Nephron (organoid): ENCODE results near the gene SMIM41.

Experiments used
- H3K27ac Mint-ChIP-seq, 3 experiments: 2 replicates each; pipeline ENCODE4 v1.8.0; 2020; ENCODE audit warnings: mixed read lengths in 3 of 3, mild to moderate bottlenecking in 2 of 3, moderate library complexity in 1 of 3
- H3K27me3 Mint-ChIP-seq: 2 replicates; pipeline ENCODE4 v1.8.0; 2021; ENCODE audit warnings: low read depth, mild to moderate bottlenecking, moderate library complexity, mixed read lengths
- H3K36me3 Mint-ChIP-seq: 2 replicates; pipeline ENCODE4 v1.8.0; 2020; ENCODE audit warnings: low read depth, mixed read lengths
- H3K4me1 Mint-ChIP-seq: 2 replicates; pipeline ENCODE4 v1.8.0; 2020; ENCODE audit warnings: mixed read lengths
- H3K4me3 Mint-ChIP-seq, 3 experiments: 2 replicates each; pipeline ENCODE4 v1.8.0; 2020; ENCODE audit warnings: mild to moderate bottlenecking in 3 of 3, mixed read lengths in 3 of 3, moderate library complexity in 2 of 3
- H3K9me3 Mint-ChIP-seq: 2 replicates; pipeline ENCODE4 v1.8.0; 2020; ENCODE audit warnings: mixed read lengths
- TF ChIP-seq, protein P1 (sequence below), 3 experiments: fragments of 200-600 bp; sonication (generic); IDR thresholded peaks; one replicate each; pipeline ENCODE4 v1.5.0; 2021; ENCODE audit warnings: antibody characterized with exemption in 3 of 3; ENCODE audit not compliant: unreplicated experiment in 3 of 3

SMIM41 gene

DNA sequence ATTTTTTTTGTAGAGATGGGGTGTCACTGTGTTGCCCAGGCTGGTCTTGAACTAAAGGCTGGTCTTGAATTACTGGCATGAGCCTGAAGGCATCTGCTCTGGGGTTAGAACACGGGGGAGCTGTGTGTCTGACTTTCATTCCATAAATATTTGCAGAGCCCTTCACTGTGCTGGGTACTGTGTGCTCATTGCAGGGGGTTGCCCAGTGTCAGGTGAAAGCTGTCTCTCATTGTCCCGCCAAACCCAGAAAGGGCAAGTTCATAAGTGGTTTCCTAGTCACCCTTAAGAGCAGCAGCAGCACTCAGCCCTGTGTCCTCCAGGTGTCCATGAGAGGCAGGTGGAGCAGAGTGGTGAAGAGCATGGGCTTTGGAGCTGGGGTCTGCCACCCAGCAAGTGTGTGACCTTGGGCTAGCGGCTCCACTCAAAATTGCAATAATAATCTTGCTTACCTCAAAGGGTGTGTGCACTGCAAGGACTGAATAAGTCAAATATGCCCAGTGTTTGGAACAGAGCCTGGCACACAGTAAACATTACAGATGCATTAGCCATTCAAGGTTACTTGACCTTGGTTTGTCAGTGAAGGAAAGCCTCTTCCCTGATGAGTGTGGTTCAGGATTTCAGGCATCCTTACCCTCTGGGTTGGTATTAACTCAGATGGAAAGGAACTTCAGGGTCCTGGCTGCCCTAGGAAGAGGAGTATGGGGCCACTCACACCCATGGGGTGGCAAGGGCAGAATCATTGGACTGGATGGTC, 4.4 kb upstream of the SMIM41 start:
- Mint-ChIP-seq H3K27ac (no peak overlapping the region), H3K36me3 (peaks cover 50% of the 10 kb centered on the region), H3K4me1 (peaks cover 37% of the 10 kb centered on the region), H3K9me3 (no peaks in the 10 kb centered on the region), H3K4me3 (no peak overlapping the region), H3K27me3 (no peaks in the 10 kb centered on the region)
- TF ChIP-seq, protein P1, sequence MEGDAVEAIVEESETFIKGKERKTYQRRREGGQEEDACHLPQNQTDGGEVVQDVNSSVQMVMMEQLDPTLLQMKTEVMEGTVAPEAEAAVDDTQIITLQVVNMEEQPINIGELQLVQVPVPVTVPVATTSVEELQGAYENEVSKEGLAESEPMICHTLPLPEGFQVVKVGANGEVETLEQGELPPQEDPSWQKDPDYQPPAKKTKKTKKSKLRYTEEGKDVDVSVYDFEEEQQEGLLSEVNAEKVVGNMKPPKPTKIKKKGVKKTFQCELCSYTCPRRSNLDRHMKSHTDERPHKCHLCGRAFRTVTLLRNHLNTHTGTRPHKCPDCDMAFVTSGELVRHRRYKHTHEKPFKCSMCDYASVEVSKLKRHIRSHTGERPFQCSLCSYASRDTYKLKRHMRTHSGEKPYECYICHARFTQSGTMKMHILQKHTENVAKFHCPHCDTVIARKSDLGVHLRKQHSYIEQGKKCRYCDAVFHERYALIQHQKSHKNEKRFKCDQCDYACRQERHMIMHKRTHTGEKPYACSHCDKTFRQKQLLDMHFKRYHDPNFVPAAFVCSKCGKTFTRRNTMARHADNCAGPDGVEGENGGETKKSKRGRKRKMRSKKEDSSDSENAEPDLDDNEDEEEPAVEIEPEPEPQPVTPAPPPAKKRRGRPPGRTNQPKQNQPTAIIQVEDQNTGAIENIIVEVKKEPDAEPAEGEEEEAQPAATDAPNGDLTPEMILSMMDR (IDR thresholded peaks at IDR 0.05; ENCODE audit: unreplicated experiment in 3 of 3): no peak

DNA sequence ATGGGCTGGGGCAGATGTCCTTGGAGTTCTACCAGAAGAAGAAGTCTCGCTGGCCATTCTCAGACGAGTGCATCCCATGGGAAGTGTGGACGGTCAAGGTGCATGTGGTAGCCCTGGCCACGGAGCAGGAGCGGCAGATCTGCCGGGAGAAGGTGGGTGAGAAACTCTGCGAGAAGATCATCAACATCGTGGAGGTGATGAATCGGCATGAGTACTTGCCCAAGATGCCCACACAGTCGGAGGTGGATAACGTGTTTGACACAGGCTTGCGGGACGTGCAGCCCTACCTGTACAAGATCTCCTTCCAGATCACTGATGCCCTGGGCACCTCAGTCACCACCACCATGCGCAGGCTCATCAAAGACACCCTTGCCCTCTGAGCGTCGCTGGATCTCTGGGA, 2.7 kb upstream of the SMIM41 start:
- Mint-ChIP-seq H3K9me3 (no peaks in the 10 kb centered on the region), H3K27ac (no peak overlapping the region), H3K27me3 (no peaks in the 10 kb centered on the region), H3K4me3 (no peak overlapping the region), H3K36me3 (peaks cover 50% of the 10 kb centered on the region), H3K4me1 (peaks cover 38% of the 10 kb centered on the region)
- TF ChIP-seq, protein P1 (IDR thresholded peaks at IDR 0.05; ENCODE audit: unreplicated experiment in 3 of 3): no peak

DNA sequence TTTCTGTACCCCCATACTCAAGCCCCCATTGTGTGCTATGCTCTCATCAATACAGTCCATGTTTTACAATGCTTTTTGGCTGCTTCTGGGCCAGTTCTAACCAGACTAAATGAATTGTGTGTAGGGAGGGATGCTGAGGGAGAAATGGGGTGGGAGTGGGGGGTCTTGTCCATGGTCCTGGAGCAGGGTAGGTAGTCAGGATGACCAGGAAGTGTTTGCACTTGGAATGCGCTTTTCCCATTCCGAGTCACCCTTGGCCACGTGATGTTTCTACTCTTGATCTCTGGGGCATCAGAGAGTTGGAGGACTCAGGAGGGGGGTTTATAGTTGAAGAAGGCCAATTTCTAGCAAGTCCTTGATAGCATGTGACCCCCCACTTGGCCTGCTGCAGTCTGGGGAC, 1.2 kb upstream of the SMIM41 start:
- no peaks in the 10 kb centered on the region for H3K27me3 Mint-ChIP-seq
- peaks cover 36% of the 10 kb centered on the region for H3K4me1 Mint-ChIP-seq
- H3K27ac Mint-ChIP-seq: no peak overlapping the region
- no peaks in the 10 kb centered on the region for H3K9me3 Mint-ChIP-seq
- TF ChIP-seq, protein P1 (IDR thresholded peaks at IDR 0.05; ENCODE audit: unreplicated experiment in 3 of 3): no peak
- no peak overlapping the region for H3K4me3 Mint-ChIP-seq
- peaks cover 45% of the 10 kb centered on the region for H3K36me3 Mint-ChIP-seq

DNA sequence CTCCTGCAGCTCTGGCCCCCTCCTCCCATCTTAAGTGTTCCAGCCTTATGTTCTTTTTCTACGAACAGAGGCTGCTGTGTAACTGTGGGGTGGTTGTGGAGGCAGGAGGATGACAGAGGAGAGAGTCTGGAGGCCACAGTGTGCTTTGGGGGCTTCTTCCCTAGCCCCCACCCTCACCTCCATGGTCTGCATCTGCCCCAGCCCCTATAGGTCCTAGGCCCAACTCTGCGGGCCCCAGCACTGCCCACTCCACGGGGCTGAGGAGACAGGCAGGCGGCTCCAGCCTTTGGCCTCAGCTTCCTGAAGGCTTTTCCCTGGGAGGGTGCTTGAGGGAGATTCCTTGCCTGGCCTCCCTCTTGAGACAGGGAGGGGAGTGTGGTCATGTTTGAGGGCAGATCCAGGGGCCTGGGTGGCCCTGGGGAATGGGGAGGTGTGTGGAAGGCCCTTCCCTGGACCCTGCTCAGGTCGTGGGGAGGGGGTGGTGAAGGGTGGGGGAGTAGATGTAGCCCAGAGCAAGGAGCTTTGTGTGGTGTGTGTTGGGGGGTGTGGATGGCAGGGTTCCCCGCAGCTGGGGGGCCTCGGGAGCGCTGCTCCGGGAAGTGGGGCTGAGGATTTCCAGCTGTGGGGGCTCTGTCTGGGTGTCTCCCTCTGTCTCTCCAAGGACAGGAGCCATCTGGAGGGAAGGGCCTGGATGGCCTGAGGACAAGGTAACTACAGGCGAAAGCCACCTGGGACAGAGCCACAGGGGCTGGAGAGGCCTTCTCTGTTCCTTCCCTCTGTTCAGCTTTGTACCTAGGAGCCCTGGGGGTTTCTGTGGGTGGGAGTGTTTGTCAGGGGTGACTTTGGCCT, 1.1 kb downstream of the SMIM41 start:
- Mint-ChIP-seq H3K4me1 (peaks cover 32% of the 10 kb centered on the region), H3K9me3 (no peaks in the 10 kb centered on the region)

DNA sequence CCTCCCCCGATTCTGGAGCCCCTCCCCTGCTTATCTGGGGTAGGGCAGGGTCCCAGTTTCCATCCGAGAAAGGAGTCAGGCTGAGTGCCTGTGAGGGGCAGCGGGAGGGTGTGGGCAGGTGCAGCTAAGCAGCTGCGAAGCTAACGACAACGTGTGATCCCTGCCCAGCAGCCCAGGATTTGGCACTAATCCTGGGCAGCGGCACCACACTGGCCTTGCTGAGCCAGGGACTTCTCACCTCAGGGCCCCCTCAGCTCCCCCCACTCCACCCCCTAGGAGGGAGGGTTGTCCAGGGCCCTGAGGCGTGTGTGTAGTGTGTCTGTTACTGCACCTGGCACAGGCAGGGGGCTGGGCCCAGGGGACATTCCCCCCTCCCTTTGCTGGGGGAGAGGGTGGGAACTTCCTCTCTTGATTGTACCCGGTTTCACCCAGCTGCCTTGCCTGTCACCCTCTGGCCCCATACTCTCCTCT, 1.8 kb downstream of the SMIM41 start:
- peak overlapping the region in 1 of 3 experiments; percentile 31 for H3K4me3 Mint-ChIP-seq
- H3K9me3 Mint-ChIP-seq: no peaks in the 10 kb centered on the region
- H3K27me3 Mint-ChIP-seq: peaks cover 11% of the 10 kb centered on the region

More for the DNA sequence above, 1.1 kb downstream of the SMIM41 start:
- TF ChIP-seq, protein P1 (IDR thresholded peaks at IDR 0.05; ENCODE audit: unreplicated experiment in 3 of 3): no peak
- peaks cover 28% of the 10 kb centered on the region for H3K36me3 Mint-ChIP-seq
- H3K27me3 Mint-ChIP-seq: peaks cover 4% of the 10 kb centered on the region
- H3K4me3 Mint-ChIP-seq: peak overlapping the region in 1 of 3 experiments; percentile 46
- no peak overlapping the region for H3K27ac Mint-ChIP-seq

More for the DNA sequence above, 1.8 kb downstream of the SMIM41 start:
- TF ChIP-seq, protein P1 (IDR thresholded peaks at IDR 0.05; ENCODE audit: unreplicated experiment in 3 of 3): no peak
- Mint-ChIP-seq H3K4me1 (peaks cover 38% of the 10 kb centered on the region), H3K27ac (peak overlapping the region in 1 of 3 experiments; percentile 49), H3K36me3 (peaks cover 23% of the 10 kb centered on the region)
